PC-3 (cell line): ENCODE measurements around the gene ADI1. TPM values are rescaled to one million over a fixed set of nuclear protein-coding genes. Genes with fewer than 3 reads are reported as not detected.

ENCODE experiments used
- ATAC-seq: fragments of 200-7000 bp; cut with Tn5 transposase; 2 replicates; pipeline ENCODE4 v1.9.1; 2020; ENCODE audit warnings: mild to moderate bottlenecking, moderate library complexity
- BruUV-seq: library from RNA; stranded (reverse); fragments of 400-500 nt; replicated peaks from 2 replicates; lab custom pipeline; 2021; lab: Mats Ljungman, UMichigan
- CTCF ChIA-PET: fragments of 300-600 bp; sonication (Branson Sonifier 250); formaldehyde crosslinking; loops from one replicate; lab custom pipeline; 2022; ENCODE audit warnings: antibody characterized with exemption; lab: Charles Lee
- POLR2A ChIA-PET: fragments of 300-600 bp; sonication (Branson Sonifier 250); formaldehyde crosslinking; loops from one replicate; lab custom pipeline; 2022; ENCODE audit warnings: antibody characterized with exemption; ENCODE audit not compliant: unreplicated experiment; lab: Charles Lee
- DNase-seq: peaks from one replicate; pipeline ENCODE4 v3.0.0-alpha.2; 2015
- H2AFZ ChIP-seq: fragments of 300-600 bp; sonication (generic); 2 replicates; pipeline ENCODE4 v1.6.0; 2016; ENCODE audit warnings: antibody characterized with exemption, low read length
- H3F3A ChIP-seq: fragments of 300-600 bp; sonication (generic); one replicate; pipeline ENCODE4 v1.6.0; 2017; ENCODE audit warnings: antibody characterized with exemption, low read length, control low read depth, mild to moderate bottlenecking; ENCODE audit not compliant: unreplicated experiment
- H3K27ac ChIP-seq: fragments of 300-600 bp; sonication (generic); 2 replicates; pipeline ENCODE4 v1.5.1; 2016; ENCODE audit warnings: mild to moderate bottlenecking, low read length
- H3K27me3 ChIP-seq: fragments of 300-600 bp; sonication (generic); 2 replicates; pipeline ENCODE4 v1.6.1; 2016; ENCODE audit warnings: low read length, mixed read lengths
- H3K36me3 ChIP-seq: fragments of 300-600 bp; sonication (generic); 2 replicates; pipeline ENCODE4 v1.6.1; 2016; ENCODE audit warnings: low read depth, mixed run types, low read length, mixed read lengths
- H3K4me1 ChIP-seq: fragments of 300-600 bp; sonication (generic); 2 replicates; pipeline ENCODE4 v1.5.1; 2016; ENCODE audit warnings: low read length; ENCODE audit not compliant: insufficient read depth
- H3K4me2 ChIP-seq: fragments of 300-600 bp; sonication (generic); 2 replicates; pipeline ENCODE4 v1.6.0; 2016; ENCODE audit warnings: low read length
- H3K4me3 ChIP-seq: fragments of 300-600 bp; sonication (generic); 2 replicates; pipeline ENCODE4 v1.5.1; 2016; ENCODE audit warnings: mild to moderate bottlenecking, low read length, mixed read lengths
- H3K79me2 ChIP-seq: fragments of 300-600 bp; sonication (generic); 2 replicates; pipeline ENCODE4 v1.6.1; 2017; ENCODE audit warnings: low read length, mixed read lengths
- H3K9ac ChIP-seq: fragments of 300-600 bp; sonication (generic); 2 replicates; pipeline ENCODE4 v1.6.0; 2016; ENCODE audit warnings: mild to moderate bottlenecking, low read length
- H3K9me2 ChIP-seq: fragments of 300-600 bp; sonication (generic); replicated peaks from 2 replicates; pipeline ENCODE4 v1.6.1; 2016; ENCODE audit warnings: mixed run types, low read length, mixed read lengths
- H3K9me3 ChIP-seq: fragments of 300-600 bp; sonication (generic); 2 replicates; pipeline ENCODE4 v1.6.1; 2016; ENCODE audit warnings: low read length, mixed read lengths
- H4K20me1 ChIP-seq: fragments of 300-600 bp; sonication (generic); 2 replicates; pipeline ENCODE4 v1.6.1; 2016; ENCODE audit warnings: low read length, mixed read lengths
- CTCF ChIP-seq: fragments of 300-600 bp; sonication (generic); conservative IDR thresholded peaks from 2 replicates; pipeline ENCODE4 v1.5.1; 2017; ENCODE audit warnings: antibody characterized with exemption, low read depth, mild to moderate bottlenecking, low read length
- EZH2 ChIP-seq: fragments of 300-600 bp; sonication (generic); IDR thresholded peaks from one replicate; pipeline ENCODE4 v1.6.1; 2017; ENCODE audit warnings: antibody characterized with exemption, mild to moderate bottlenecking, low read length; ENCODE audit not compliant: unreplicated experiment
- EZH2phosphoT487 ChIP-seq: fragments of 300-600 bp; sonication (generic); IDR thresholded peaks from 2 replicates; pipeline ENCODE4 v1.6.1; 2018; ENCODE audit warnings: mild to moderate bottlenecking, antibody characterized with exemption, low read length, borderline replicate concordance
- intact Hi-C: fragments of 100-400 bp; cut with micrococcal nuclease; formaldehyde crosslinking; loops from 2 replicates; pipeline ENCODE4 v1.9.0; 2023
- total RNA-seq: library from RNA; depleted of rRNA; stranded (reverse); fragments of >200 nt; gene quantifications from 2 replicates; pipeline ENCODE4 v1.2.3, GENCODE V29; 2014

ADI1 gene
- total RNA-seq, 1 experiment from 2014 or later = 97.8 TPM

- intact Hi-C loops = loop anchor here (1.0 kb wide), 2 partner anchors 18 to 180 kb away; partner anchors contain the start of genes EIPR1 and RPS7
- H3F3A ChIP-seq = no peaks in the 10 kb centered on the region
- TF ChIP-seq EZH2phosphoT487 = no peak
- H3K9ac ChIP-seq = peak overlapping the region; percentile 98
- H3K4me3 ChIP-seq = peak overlapping the region; percentile 73
- H3K36me3 ChIP-seq = peaks cover 31% of the 10 kb centered on the region
- H2AFZ ChIP-seq = peak overlapping the region; percentile 51
- no TSS peak for BruUV-seq
- CTCF ChIA-PET = no interaction called here
- POLR2A ChIA-PET = interaction anchor here (0.6 to 0.8 kb wide), 2 partner anchors 13 to 34 kb away, joined by 3 to 14 read pairs; no protein-coding TSS in a partner anchor
- no peaks in the 10 kb centered on the region for H4K20me1 ChIP-seq
- H3K4me2 ChIP-seq = peak overlapping the region; percentile 87
- DNase-seq (no peak), ATAC-seq (peak; percentile 4)
- peak overlapping the region; percentile 63 for H3K27ac ChIP-seq
- no peaks in the 10 kb centered on the region for H3K27me3 ChIP-seq
- H3K9me3 ChIP-seq = no peaks in the 10 kb centered on the region
- peaks cover 17% of the 10 kb centered on the region for H3K4me1 ChIP-seq
- H3K79me2 ChIP-seq = peaks cover 58% of the 10 kb centered on the region
- H3K9me2 ChIP-seq = no peaks in the 10 kb centered on the region
These were observed 38.4 kb upstream of the ADI1 start for GRCh38 chr2:3557639-3558204.

- H3K4me1 ChIP-seq = peaks cover 17% of the 10 kb centered on the region; the same call in 1 of the 2 replicates
- TF ChIP-seq EZH2 (no peak), EZH2phosphoT487 (no peak), CTCF (no peak)
- no peak overlapping the region for H3K27ac ChIP-seq
- DNase-seq = no peak
- intact Hi-C loops = no loop called here
- H3K4me3 ChIP-seq = no peak overlapping the region
- H3K27me3 ChIP-seq = no peaks in the 10 kb centered on the region
- H3F3A ChIP-seq = no peaks in the 10 kb centered on the region
- ChIA-PET CTCF (no interaction called here), POLR2A (no interaction called here)
- no TSS peak for BruUV-seq
- H3K9ac ChIP-seq = no peak overlapping the region
- no peaks in the 10 kb centered on the region for H4K20me1 ChIP-seq
- no peaks in the 10 kb centered on the region for H3K9me3 ChIP-seq
- H3K9me2 ChIP-seq = no peaks in the 10 kb centered on the region
- peaks cover 58% of the 10 kb centered on the region for H3K36me3 ChIP-seq
- H3K4me2 ChIP-seq = no peak overlapping the region
- peaks cover 55% of the 10 kb centered on the region for H3K79me2 ChIP-seq
- no peak overlapping the region for H2AFZ ChIP-seq
- ATAC-seq = no peak
These were observed 34.6 kb upstream of the ADI1 start for GRCh38 chr2:3553946-3554345.

GRCh38 chr2:3547915-3548314 is 28.6 kb upstream of the ADI1 start:
- Histone ChIP-seq H3K36me3 (peaks cover 78% of the 10 kb centered on the region), H3F3A (no peaks in the 10 kb centered on the region), H3K79me2 (peaks cover 15% of the 10 kb centered on the region; the same call in 1 of the 2 replicates), H3K9me3 (no peaks in the 10 kb centered on the region), H3K9me2 (no peaks in the 10 kb centered on the region), H2AFZ (no peak overlapping the region), H3K27me3 (no peaks in the 10 kb centered on the region), H4K20me1 (no peaks in the 10 kb centered on the region), H3K4me3 (no peak overlapping the region), H3K4me1 (peaks cover 16% of the 10 kb centered on the region), H3K9ac (no peak overlapping the region), H3K4me2 (no peak overlapping the region), H3K27ac (peak overlapping the region; percentile 37)
- intact Hi-C loops = no loop called here
- CTCF ChIA-PET = no interaction called here
- ATAC-seq (peak; percentile 62; the same call in 1 of the 2 replicates), DNase-seq (peak; percentile 56)
- TF ChIP-seq EZH2phosphoT487 = no peak
- TF ChIP-seq CTCF = no peak
- TF ChIP-seq EZH2 = no peak
- BruUV-seq = no TSS peak
- POLR2A ChIA-PET = no interaction called here
